Fibroblast of pulmonary artery (primary cell): Measurements from ENCODE around the gene PPP1R15A.
"Not testable (repeated sequence)": the region's sequence is repeated elsewhere in the genome, so short reads cannot be mapped to it uniquely, and the experiment has no call there.

Experiments used
- DNase-seq: peaks from one replicate; pipeline ENCODE4 v3.0.0-alpha.2; 2010; ENCODE audit warnings: low read depth
- H3K4me3 ChIP-seq: replicated peaks from 2 replicates; pipeline ENCODE4 v1.5.1; 2011; ENCODE audit warnings: low read depth, mild to moderate bottlenecking, control low read depth, low read length, moderate library complexity
- CTCF ChIP-seq: IDR thresholded peaks from 2 replicates; pipeline ENCODE4 v1.5.1; 2011; ENCODE audit warnings: mild to moderate bottlenecking, control low read depth, low read length, inconsistent platforms; ENCODE audit errors: missing control alignments

The PPP1R15A gene

DNA sequence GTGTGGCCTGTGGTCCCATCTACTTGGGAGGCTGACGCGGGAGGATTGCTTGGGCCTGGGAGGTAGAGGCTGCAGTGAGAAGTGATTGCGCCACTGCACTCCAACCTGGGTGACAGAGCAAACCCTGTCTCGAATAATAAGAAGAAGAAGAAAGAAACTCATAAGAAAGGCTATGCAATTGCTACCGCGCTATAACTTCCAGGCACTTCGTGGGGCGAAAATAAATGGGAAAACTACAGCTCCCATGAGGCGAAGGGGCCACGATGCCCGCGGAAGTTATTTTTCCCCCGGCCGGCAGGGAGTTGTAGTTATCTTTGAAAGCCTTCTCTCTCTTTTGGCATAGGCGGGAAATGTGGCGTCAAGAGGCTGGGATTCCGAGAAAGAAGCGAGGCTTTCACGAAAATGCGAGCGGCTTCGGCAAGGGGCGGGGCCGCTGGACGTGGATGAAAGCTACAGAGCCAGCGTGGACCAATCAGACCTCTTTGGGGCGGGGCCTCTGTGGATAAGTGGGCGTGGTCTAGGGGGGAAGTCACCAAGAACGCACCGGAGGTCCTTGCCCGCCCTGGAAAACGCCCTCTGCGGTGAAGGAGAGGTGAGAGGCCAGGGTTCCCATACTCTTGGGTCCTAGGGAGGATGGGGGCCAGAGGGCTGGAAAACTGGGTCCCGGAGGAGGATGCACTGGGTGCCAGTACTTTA, 27.7 kb downstream of the PPP1R15A start, which contains the start of gene NUCB1:
Gene NUCB1, plus strand, starts transcription at position 532 of the 696 bp plus-strand sequence. CDS start 485 bp downstream, outside the sequence.
- H3K4me3 ChIP-seq = peak within 1 kb of the TSS; percentile 99
- DNase-seq = peak; percentile 99
- TF ChIP-seq CTCF = peak; percentile 29

GRCh38 chr19:48900477-48901406, 28.5 kb downstream of the PPP1R15A start:
- H3K4me3 ChIP-seq = peak overlapping the region; percentile 99
- DNase-seq = peak; percentile 61
- TF ChIP-seq CTCF = no peak

DNA sequence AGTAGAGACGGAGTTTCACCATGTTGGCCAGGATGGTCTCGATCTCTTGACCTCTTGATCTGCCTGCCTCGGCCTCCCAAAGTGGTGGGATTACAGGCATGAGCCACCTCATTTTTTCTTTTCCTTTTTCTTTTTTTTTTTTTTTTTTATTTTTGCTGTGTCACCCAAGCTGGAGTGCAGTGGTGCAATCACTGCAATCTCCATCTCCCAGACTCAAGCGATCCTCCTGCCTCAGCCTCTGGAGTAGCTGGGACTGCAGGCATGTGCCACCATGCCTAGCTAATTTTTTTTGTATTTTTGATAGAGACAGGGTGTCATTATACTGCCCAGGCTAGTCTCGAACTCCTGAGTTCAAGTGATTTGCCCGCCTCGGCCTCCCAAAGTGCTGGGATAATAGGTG, 30.1 kb downstream of the PPP1R15A start:
- H3K4me3 ChIP-seq = not testable (repeated sequence)

GRCh38 chr19:48903788-48904187, 31.6 kb downstream of the PPP1R15A start:
- not testable (repeated sequence) for H3K4me3 ChIP-seq, DNase-seq

More for the DNA sequence above, 30.1 kb downstream of the PPP1R15A start:
- not testable (repeated sequence) for DNase-seq

DNA sequence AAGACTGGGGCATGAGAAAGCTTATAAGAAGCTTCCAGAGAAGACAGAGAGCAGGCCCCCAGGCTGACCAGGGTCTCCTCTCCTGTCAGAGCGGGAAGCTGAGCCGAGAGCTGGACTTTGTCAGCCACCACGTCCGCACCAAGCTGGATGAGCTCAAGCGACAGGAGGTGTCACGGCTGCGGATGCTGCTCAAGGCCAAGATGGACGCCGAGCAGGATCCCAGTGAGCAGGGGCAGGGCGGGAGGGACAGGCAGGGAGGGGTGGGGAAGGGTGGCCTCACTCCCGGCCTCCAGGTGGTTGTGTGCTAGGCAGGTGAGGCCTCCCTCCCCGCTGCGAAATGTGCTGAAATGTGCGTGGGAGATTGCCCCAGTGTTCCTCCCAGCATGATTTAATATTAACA, 33.4 kb downstream of the PPP1R15A start:
- DNase-seq = no peak
- no peak for TF ChIP-seq CTCF
- H3K4me3 ChIP-seq = no peak overlapping the region

- no peak for TF ChIP-seq CTCF
- no peak for DNase-seq
- no peak overlapping the region for H3K4me3 ChIP-seq
These were observed 34.1 kb downstream of the PPP1R15A start for GRCh38 chr19:48906324-48906723.

DNA sequence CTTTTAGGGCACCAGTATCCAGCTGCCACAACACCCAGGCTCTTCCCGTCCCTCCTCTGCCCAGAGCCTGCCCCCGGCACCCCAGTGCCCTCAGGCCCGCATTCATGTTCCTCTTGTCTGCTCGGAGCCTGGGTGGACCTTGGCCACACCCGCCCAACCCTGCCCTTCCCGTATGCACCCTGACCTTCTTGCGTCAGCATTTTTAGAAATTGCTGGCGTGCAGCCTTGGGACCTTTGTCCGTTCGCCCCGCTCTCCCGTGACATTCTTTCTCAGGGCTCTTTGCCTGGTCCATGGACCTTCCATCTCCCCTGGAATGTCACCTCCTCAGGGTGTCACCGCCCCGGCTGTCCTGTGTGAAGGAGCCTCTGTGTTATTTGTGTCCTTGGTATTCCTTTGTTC, 35.5 kb downstream of the PPP1R15A start:
- H3K4me3 ChIP-seq = no peak overlapping the region
- DNase-seq = no peak
- TF ChIP-seq CTCF = no peak

GRCh38 chr19:48909424-48910077, 37.3 kb downstream of the PPP1R15A start:
- H3K4me3 ChIP-seq, DNase-seq: not testable (repeated sequence)
